HUES6 (cell line): ENCODE measurements around the gene PARD6B.
A peak's percentile ranks its signal among the peaks of the same experiment; 100 is the strongest.

Experiments used
- H3K27ac ChIP-seq: 2 replicates; pipeline ENCODE4 v1.7.0; 2013; ENCODE audit warnings: low read depth, mild to moderate bottlenecking, low read length, inconsistent platforms
- H3K27me3 ChIP-seq: 2 replicates; pipeline ENCODE4 v1.6.1; 2013; ENCODE audit warnings: low read length; ENCODE audit not compliant: control insufficient read depth, insufficient read depth
- H3K36me3 ChIP-seq: 2 replicates; pipeline ENCODE4 v1.6.1; 2013; ENCODE audit warnings: low read length; ENCODE audit not compliant: control insufficient read depth, insufficient read depth
- H3K4me1 ChIP-seq: 2 replicates; pipeline ENCODE4 v1.6.1; 2013; ENCODE audit warnings: low read length; ENCODE audit not compliant: control insufficient read depth, insufficient read depth
- H3K4me3 ChIP-seq: 2 replicates; pipeline ENCODE4 v1.5.1; 2013; ENCODE audit warnings: low read depth, low read length
- H3K9ac ChIP-seq: one replicate; pipeline ENCODE4 v1.6.1; 2013; ENCODE audit warnings: mild to moderate bottlenecking, low read length
- H3K9me3 ChIP-seq: 2 replicates; pipeline ENCODE4 v1.6.1; 2013; ENCODE audit warnings: low read depth, low read length; ENCODE audit not compliant: control insufficient read depth, insufficient read depth

The PARD6B gene

GRCh38 chr20:50734730-50735679, 3.6 kb downstream of the PARD6B start:
- Histone ChIP-seq H3K4me1 (peaks cover 38% of the 10 kb centered on the region), H3K36me3 (peaks cover 6% of the 10 kb centered on the region; the same call in 1 of the 2 replicates), H3K27me3 (no peaks in the 10 kb centered on the region), H3K9me3 (no peaks in the 10 kb centered on the region), H3K9ac (no peak overlapping the region), H3K27ac (no peak overlapping the region), H3K4me3 (no peak overlapping the region)

- no peaks in the 10 kb centered on the region for H3K27me3 ChIP-seq
- peaks cover 38% of the 10 kb centered on the region for H3K4me1 ChIP-seq
- H3K36me3 ChIP-seq, result peaks cover 6% of the 10 kb centered on the region; the same call in 1 of the 2 replicates
- H3K9me3 ChIP-seq, result no peaks in the 10 kb centered on the region
- H3K9ac ChIP-seq, result no peak overlapping the region
- no peak overlapping the region for H3K4me3 ChIP-seq
- no peak overlapping the region for H3K27ac ChIP-seq
Observed at GRCh38 chr20:50735813-50736212, 4.4 kb downstream of the PARD6B start.

- Histone ChIP-seq H3K27ac (0 out of 2 replicates have a peak overlapping the region, but pooled peaks have one; percentile 10), H3K27me3 (no peaks in the 10 kb centered on the region), H3K9me3 (no peaks in the 10 kb centered on the region), H3K9ac (no peak overlapping the region), H3K4me1 (peaks cover 41% of the 10 kb centered on the region), H3K36me3 (peaks cover 9% of the 10 kb centered on the region; the same call in 1 of the 2 replicates), H3K4me3 (no peak overlapping the region)
Observed at GRCh38 chr20:50737352-50737751, 6.0 kb downstream of the PARD6B start.

GRCh38 chr20:50743087-50743486, 11.7 kb downstream of the PARD6B start:
- Histone ChIP-seq H3K36me3 (peaks cover 13% of the 10 kb centered on the region; the same call in 1 of the 2 replicates), H3K27ac (peak overlapping the region; percentile 46; the same call in 1 of the 2 replicates), H3K4me3 (no peak overlapping the region), H3K27me3 (no peaks in the 10 kb centered on the region), H3K9me3 (no peaks in the 10 kb centered on the region), H3K4me1 (peaks cover 61% of the 10 kb centered on the region), H3K9ac (no peak overlapping the region)

- no peaks in the 10 kb centered on the region for H3K9me3 ChIP-seq
- H3K27ac ChIP-seq, result peak overlapping the region; percentile 51; the same call in 1 of the 2 replicates
- no peaks in the 10 kb centered on the region for H3K27me3 ChIP-seq
- H3K4me3 ChIP-seq, result peak overlapping the region; percentile 25; the same call in 1 of the 2 replicates
- H3K36me3 ChIP-seq, result peaks cover 19% of the 10 kb centered on the region; the same call in 1 of the 2 replicates
- peaks cover 54% of the 10 kb centered on the region for H3K4me1 ChIP-seq
- peak overlapping the region; percentile 54 for H3K9ac ChIP-seq
Observed at GRCh38 chr20:50744143-50744792, 12.9 kb downstream of the PARD6B start.

- H3K27ac ChIP-seq, result no peak overlapping the region
- no peaks in the 10 kb centered on the region for H3K9me3 ChIP-seq
- no peak overlapping the region for H3K4me3 ChIP-seq
- peaks cover 31% of the 10 kb centered on the region for H3K36me3 ChIP-seq
- H3K9ac ChIP-seq, result no peak overlapping the region
- no peaks in the 10 kb centered on the region for H3K27me3 ChIP-seq
- peaks cover 43% of the 10 kb centered on the region for H3K4me1 ChIP-seq
Observed at GRCh38 chr20:50745634-50746137, 14.3 kb downstream of the PARD6B start.

- Histone ChIP-seq H3K27ac (no peak overlapping the region), H3K4me3 (no peak overlapping the region), H3K36me3 (peaks cover 32% of the 10 kb centered on the region), H3K9me3 (no peaks in the 10 kb centered on the region), H3K4me1 (peaks cover 43% of the 10 kb centered on the region), H3K9ac (no peak overlapping the region), H3K27me3 (no peaks in the 10 kb centered on the region)
Observed at GRCh38 chr20:50746138-50746940, 15.0 kb downstream of the PARD6B start.

GRCh38 chr20:50747275-50747674, 15.9 kb downstream of the PARD6B start:
- peaks cover 39% of the 10 kb centered on the region for H3K4me1 ChIP-seq
- H3K27me3 ChIP-seq, result no peaks in the 10 kb centered on the region
- no peaks in the 10 kb centered on the region for H3K9me3 ChIP-seq
- H3K27ac ChIP-seq, result no peak overlapping the region
- H3K4me3 ChIP-seq, result no peak overlapping the region
- no peak overlapping the region for H3K9ac ChIP-seq
- H3K36me3 ChIP-seq, result peaks cover 33% of the 10 kb centered on the region

- Histone ChIP-seq H3K27ac (no peak overlapping the region), H3K27me3 (no peaks in the 10 kb centered on the region), H3K4me3 (no peak overlapping the region), H3K4me1 (peaks cover 20% of the 10 kb centered on the region; the same call in 1 of the 2 replicates), H3K36me3 (peaks cover 38% of the 10 kb centered on the region), H3K9me3 (no peaks in the 10 kb centered on the region), H3K9ac (no peak overlapping the region)
Observed at GRCh38 chr20:50750145-50750671, 18.8 kb downstream of the PARD6B start.

GRCh38 chr20:50753152-50753551, 21.8 kb downstream of the PARD6B start:
- H3K9me3 ChIP-seq, result no peaks in the 10 kb centered on the region
- H3K4me1 ChIP-seq, result no peaks in the 10 kb centered on the region
- H3K27ac ChIP-seq, result no peak overlapping the region
- peaks cover 28% of the 10 kb centered on the region for H3K36me3 ChIP-seq
- H3K9ac ChIP-seq, result no peak overlapping the region
- H3K4me3 ChIP-seq, result no peak overlapping the region
- H3K27me3 ChIP-seq, result no peaks in the 10 kb centered on the region
